Body of pancreas (tissue), 4 donors: ENCODE measurements around the gene ACOT9. TPM values are rescaled to one million over a fixed set of nuclear protein-coding genes. Genes with fewer than 3 reads are reported as not detected.

Experiments
- ATAC-seq: fragments of 150-250 bp; one replicate; pipeline ENCODE4 v1.9.1; 2016
- DNase-seq, 4 donors: peaks; one replicate each; pipeline ENCODE4 v3.0.0-alpha.2; 2019
- H3K27ac ChIP-seq, 4 donors: fragments of 200-600 bp; sonication (generic); 1 replicate in 3 of 4; 2 replicates in 1 of 4; pipeline versions ENCODE4 v1.5.1 to v1.6.1; 2016 to 2019; ENCODE audit warnings: mild to moderate bottlenecking in 1 of 4, mixed read lengths in 1 of 4, moderate library complexity in 1 of 4
- H3K27me3 ChIP-seq, 2 donors: fragments of 200-600 bp; sonication (generic); one replicate each; pipeline ENCODE4 v1.6.0; 2016; ENCODE audit warnings: mild to moderate bottlenecking in 1 of 2
- H3K36me3 ChIP-seq, 2 donors: fragments of 200-600 bp; sonication (generic); replicated peaks in 1 of 2; 2 replicates each; pipeline ENCODE4 v1.5.1; 2016; ENCODE audit warnings: low read depth in 2 of 2; ENCODE audit not compliant: insufficient read depth in 1 of 2
- H3K4me1 ChIP-seq: fragments of 200-600 bp; sonication (generic); one replicate; pipeline ENCODE4 v1.6.0; 2016
- H3K4me3 ChIP-seq, 2 donors: fragments of 200-600 bp; sonication (generic); 1 replicate in 1 of 2; 2 replicates in 1 of 2; pipeline ENCODE4 v1.5.1; 2016 to 2019
- H3K9me3 ChIP-seq, 3 donors: fragments of 200-600 bp; sonication (generic); 1 replicate in 2 of 3; 2 replicates in 1 of 3; pipeline ENCODE4 v1.5.1; 2016
- POLR2A ChIP-seq, 3 donors: fragments of 450-650 bp; IDR thresholded peaks; one replicate each; pipeline ENCODE4 v1.6.1; 2016; ENCODE audit warnings: antibody characterized with exemption in 3 of 3, mild to moderate bottlenecking in 2 of 3
- WGBS, 2 donors: methylation state at CpG; one replicate each; pipeline ENCODE4 v1.1.5; 2017; 5-methylcytosine and 5-hydroxymethylcytosine counted together
- intact Hi-C: fragments of 100-400 bp; cut with DNase I; formaldehyde crosslinking; loops from one replicate; pipeline ENCODE4 v1.15.1; 2023
- total RNA-seq, 2 donors: library from RNA; depleted of rRNA; stranded (reverse); fragments of >200 nt; gene quantifications; one replicate each; pipeline ENCODE4 v1.1.0, GENCODE V29; 2016
- TF ChIP-seq, protein P1 (sequence below), 7 experiments: fragments of 450-650 bp in 4 of 7; fragments of 200-600 bp in 3 of 7; sonication (generic) in 3 of 7; IDR thresholded peaks; one replicate each; pipeline ENCODE4 v1.5.1; 2016 to 2019; ENCODE audit warnings: antibody characterized with exemption in 7 of 7

The ACOT9 gene
- total RNA-seq, 2 donors from 2014 or later = 6.3 to 17.9 TPM

DNA sequence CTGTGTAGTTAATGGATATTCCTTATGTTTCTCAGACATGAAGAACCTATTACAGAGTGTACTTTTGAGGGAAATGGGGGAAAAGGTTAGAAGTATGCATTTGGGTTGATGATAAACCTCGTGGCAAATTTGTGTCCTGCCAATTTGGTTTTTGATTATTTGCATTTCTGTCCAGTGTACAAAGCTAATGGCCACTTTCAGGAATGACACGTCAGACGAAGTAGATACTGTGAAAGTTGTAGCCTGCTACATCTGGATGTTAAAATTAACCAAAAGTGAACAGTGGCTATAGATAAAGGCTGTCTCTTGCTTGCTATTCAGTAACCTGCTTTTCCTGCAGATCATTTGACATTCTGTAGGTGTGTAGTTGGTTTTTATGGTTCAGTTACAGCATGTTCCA is 74.7 kb downstream of the ACOT9 start:
- Histone ChIP-seq H3K27ac (peak overlapping the region; percentile 61 to 88 (median 81)), H3K4me3 (peak overlapping the region in 1 of 2 donors; percentile 26), H3K4me1 (peaks cover 5% of the 10 kb centered on the region), H3K27me3 (no peaks in the 10 kb centered on the region), H3K36me3 (no peaks in the 10 kb centered on the region), H3K9me3 (no peaks in the 10 kb centered on the region)
- DNase-seq (no peak), ATAC-seq (peak; percentile 25)
- intact Hi-C loops = no loop called here
- TF ChIP-seq, protein P1, sequence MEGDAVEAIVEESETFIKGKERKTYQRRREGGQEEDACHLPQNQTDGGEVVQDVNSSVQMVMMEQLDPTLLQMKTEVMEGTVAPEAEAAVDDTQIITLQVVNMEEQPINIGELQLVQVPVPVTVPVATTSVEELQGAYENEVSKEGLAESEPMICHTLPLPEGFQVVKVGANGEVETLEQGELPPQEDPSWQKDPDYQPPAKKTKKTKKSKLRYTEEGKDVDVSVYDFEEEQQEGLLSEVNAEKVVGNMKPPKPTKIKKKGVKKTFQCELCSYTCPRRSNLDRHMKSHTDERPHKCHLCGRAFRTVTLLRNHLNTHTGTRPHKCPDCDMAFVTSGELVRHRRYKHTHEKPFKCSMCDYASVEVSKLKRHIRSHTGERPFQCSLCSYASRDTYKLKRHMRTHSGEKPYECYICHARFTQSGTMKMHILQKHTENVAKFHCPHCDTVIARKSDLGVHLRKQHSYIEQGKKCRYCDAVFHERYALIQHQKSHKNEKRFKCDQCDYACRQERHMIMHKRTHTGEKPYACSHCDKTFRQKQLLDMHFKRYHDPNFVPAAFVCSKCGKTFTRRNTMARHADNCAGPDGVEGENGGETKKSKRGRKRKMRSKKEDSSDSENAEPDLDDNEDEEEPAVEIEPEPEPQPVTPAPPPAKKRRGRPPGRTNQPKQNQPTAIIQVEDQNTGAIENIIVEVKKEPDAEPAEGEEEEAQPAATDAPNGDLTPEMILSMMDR (IDR thresholded peaks at IDR 0.05) = no peak
- TF ChIP-seq POLR2A (IDR thresholded peaks at IDR 0.05) = peak in 1 of 3 donors; percentile 32
- 2 to 4% methylated on average over 3 of the region's 3 CpGs for WGBS, 2 donors

GRCh38 chrX:23667239-23668177 is 75.6 kb downstream of the ACOT9 start, which contains the start of gene PRDX4:
Gene PRDX4 (plus strand): TSS chrX:23667493. CDS start chrX:23667571, 78 bp downstream.
- Histone ChIP-seq H3K4me1 (peaks cover 5% of the 10 kb centered on the region), H3K36me3 (no peaks in the 10 kb centered on the region), H3K9me3 (no peaks in the 10 kb centered on the region), H3K27ac (peak within 1 kb of the TSS; percentile 61 to 88 (median 81)), H3K27me3 (no peaks in the 10 kb centered on the region), H3K4me3 (peak within 1 kb of the TSS in 1 of 2 donors; percentile 26)
- WGBS, 2 donors = 0% methylated on average over 5 to 43 of the region's 73 CpGs
- DNase-seq (peak; percentile 89 to 93 (median 91)), ATAC-seq (peak; percentile 95)
- TF ChIP-seq, protein P1 (IDR thresholded peaks at IDR 0.05) = no peak
- TF ChIP-seq POLR2A (IDR thresholded peaks at IDR 0.05) = peak; percentile 76 to 89 (median 89)
- intact Hi-C loops = no loop called here

- Histone ChIP-seq H3K27ac (peak overlapping the region in 2 of 4 donors; percentile 33 to 42), H3K36me3 (no peaks in the 10 kb centered on the region), H3K4me1 (peaks cover 5% of the 10 kb centered on the region), H3K9me3 (no peaks in the 10 kb centered on the region), H3K4me3 (no peak overlapping the region), H3K27me3 (no peaks in the 10 kb centered on the region)
- TF ChIP-seq, protein P1 (IDR thresholded peaks at IDR 0.05) = no peak
- no peak for TF ChIP-seq POLR2A (IDR thresholded peaks at IDR 0.05)
- WGBS, 2 donors = 82 to 90% methylated on average over 13 of the region's 16 CpGs
- no peak for DNase-seq
- intact Hi-C loops = no loop called here
- no peak for ATAC-seq
Observed at GRCh38 chrX:23666282-23666681, 76.8 kb downstream of the ACOT9 start.

GRCh38 chrX:23664496-23664895 is 78.6 kb downstream of the ACOT9 start:
- ATAC-seq (no peak), DNase-seq (no peak)
- Histone ChIP-seq H3K4me3 (no peak overlapping the region), H3K4me1 (peaks cover 5% of the 10 kb centered on the region), H3K27ac (no peak overlapping the region), H3K27me3 (no peaks in the 10 kb centered on the region), H3K36me3 (no peaks in the 10 kb centered on the region), H3K9me3 (no peaks in the 10 kb centered on the region)
- intact Hi-C loops = no loop called here
- WGBS, 2 donors = 90 to 98% methylated on average over 8 of the region's 10 CpGs
- TF ChIP-seq, protein P1 (IDR thresholded peaks at IDR 0.05) = no peak
- TF ChIP-seq POLR2A (IDR thresholded peaks at IDR 0.05) = no peak
